OCI-LY3 (cell line): ENCODE data around the gene CCSER1.

Source experiments
- H2AFZ ChIP-seq: fragments of 200-600, 300-600 bp; shearing (Covaris generic); 2 replicates; pipeline ENCODE4 v1.6.0; 2014; ENCODE audit warnings: antibody characterized with exemption, low read depth, low read length
- H3K27ac ChIP-seq: fragments of 200-600, 300-600 bp; sonication (generic); 2 replicates; pipeline ENCODE4 v1.5.1; 2014; ENCODE audit warnings: mild to moderate bottlenecking, low read length, moderate library complexity, mixed read lengths
- H3K27me3 ChIP-seq: fragments of 200-600, 300-600 bp; sonication (generic); 2 replicates; pipeline ENCODE4 v1.6.1; 2014; ENCODE audit warnings: low read depth, low read length, mixed read lengths
- H3K36me3 ChIP-seq: fragments of 200-600, 300-600 bp; sonication (generic); replicated peaks from 2 replicates; pipeline ENCODE3; 2014; ENCODE audit warnings: low read depth, low read length, mixed read lengths
- H3K4me1 ChIP-seq: fragments of 300-600, 200-600 bp; sonication (generic); 2 replicates; pipeline ENCODE4 v1.6.1; 2014; ENCODE audit warnings: low read length, mixed read lengths
- H3K4me2 ChIP-seq: fragments of 200-600, 300-600 bp; sonication (generic); 2 replicates; pipeline ENCODE4 v1.6.1; 2014; ENCODE audit warnings: low read length, mixed read lengths
- H3K4me3 ChIP-seq: fragments of 300-600, 200-600 bp; sonication (generic); 2 replicates; pipeline ENCODE4 v1.5.1; 2014; ENCODE audit warnings: antibody characterized with exemption, mild to moderate bottlenecking, low read length, moderate library complexity
- H3K79me2 ChIP-seq: fragments of 300-600, 200-600 bp; shearing (Covaris generic); 2 replicates; pipeline ENCODE4 v1.6.1; 2014; ENCODE audit warnings: mild to moderate bottlenecking, low read length, mixed read lengths
- H3K9ac ChIP-seq: fragments of 300-600, 200-600 bp; shearing (Covaris generic); 2 replicates; pipeline ENCODE4 v1.6.0; 2014; ENCODE audit warnings: mild to moderate bottlenecking, low read length, moderate library complexity
- H3K9me3 ChIP-seq: fragments of 200-600, 300-600 bp; shearing (Covaris generic); 2 replicates; pipeline ENCODE4 v1.6.1; 2014; ENCODE audit warnings: low read length, mixed read lengths; ENCODE audit not compliant: insufficient read depth
- H4K20me1 ChIP-seq: fragments of 200-600, 300-600 bp; sonication (generic); 2 replicates; pipeline ENCODE4 v1.6.1; 2016; ENCODE audit warnings: low read length, mixed read lengths; ENCODE audit not compliant: insufficient read depth
- EZH2phosphoT487 ChIP-seq: fragments of 200-600 bp; shearing (Covaris generic); IDR thresholded peaks from 2 replicates; pipeline ENCODE4 v1.6.1; 2018; ENCODE audit warnings: antibody characterized with exemption, mixed run types, low read depth
- TF ChIP-seq, protein P1 (sequence below): fragments of 200-600, 300-600 bp; sonication (generic); IDR thresholded peaks from 2 replicates; pipeline ENCODE4 v1.5.1; 2014; ENCODE audit warnings: antibody characterized with exemption, low read length, low read depth

CCSER1 gene

DNA sequence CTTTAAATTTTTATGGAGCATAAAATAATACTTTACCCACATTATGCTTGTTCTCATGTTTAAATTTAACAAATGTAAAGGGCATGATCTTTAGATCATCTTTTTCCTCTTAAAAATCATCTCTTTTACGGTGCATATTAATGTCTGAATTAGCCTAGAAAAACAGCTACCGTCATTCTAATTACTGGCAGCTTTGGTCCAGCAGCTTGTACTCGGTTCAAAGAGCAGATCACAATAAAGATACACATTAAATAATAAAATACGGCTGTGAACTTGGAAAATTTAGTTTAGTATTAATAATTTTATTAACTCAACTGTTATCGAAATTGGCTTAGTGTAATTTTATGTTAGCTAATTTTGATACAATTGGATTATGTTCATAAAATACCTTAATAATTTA is 19.1 kb downstream of the CCSER1 start:
- no peak overlapping the region for H2AFZ ChIP-seq
- no peaks in the 10 kb centered on the region for H3K36me3 ChIP-seq
- H3K4me3 ChIP-seq: no peak overlapping the region
- H3K27me3 ChIP-seq: no peaks in the 10 kb centered on the region
- H3K9ac ChIP-seq: no peak overlapping the region
- H3K4me2 ChIP-seq: no peak overlapping the region
- no peaks in the 10 kb centered on the region for H3K9me3 ChIP-seq
- TF ChIP-seq, protein P1, sequence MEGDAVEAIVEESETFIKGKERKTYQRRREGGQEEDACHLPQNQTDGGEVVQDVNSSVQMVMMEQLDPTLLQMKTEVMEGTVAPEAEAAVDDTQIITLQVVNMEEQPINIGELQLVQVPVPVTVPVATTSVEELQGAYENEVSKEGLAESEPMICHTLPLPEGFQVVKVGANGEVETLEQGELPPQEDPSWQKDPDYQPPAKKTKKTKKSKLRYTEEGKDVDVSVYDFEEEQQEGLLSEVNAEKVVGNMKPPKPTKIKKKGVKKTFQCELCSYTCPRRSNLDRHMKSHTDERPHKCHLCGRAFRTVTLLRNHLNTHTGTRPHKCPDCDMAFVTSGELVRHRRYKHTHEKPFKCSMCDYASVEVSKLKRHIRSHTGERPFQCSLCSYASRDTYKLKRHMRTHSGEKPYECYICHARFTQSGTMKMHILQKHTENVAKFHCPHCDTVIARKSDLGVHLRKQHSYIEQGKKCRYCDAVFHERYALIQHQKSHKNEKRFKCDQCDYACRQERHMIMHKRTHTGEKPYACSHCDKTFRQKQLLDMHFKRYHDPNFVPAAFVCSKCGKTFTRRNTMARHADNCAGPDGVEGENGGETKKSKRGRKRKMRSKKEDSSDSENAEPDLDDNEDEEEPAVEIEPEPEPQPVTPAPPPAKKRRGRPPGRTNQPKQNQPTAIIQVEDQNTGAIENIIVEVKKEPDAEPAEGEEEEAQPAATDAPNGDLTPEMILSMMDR: no peak
- TF ChIP-seq EZH2phosphoT487: no peak
- H3K27ac ChIP-seq: no peak overlapping the region
- H3K4me1 ChIP-seq: no peaks in the 10 kb centered on the region
- H3K79me2 ChIP-seq: no peaks in the 10 kb centered on the region
- no peaks in the 10 kb centered on the region for H4K20me1 ChIP-seq

DNA sequence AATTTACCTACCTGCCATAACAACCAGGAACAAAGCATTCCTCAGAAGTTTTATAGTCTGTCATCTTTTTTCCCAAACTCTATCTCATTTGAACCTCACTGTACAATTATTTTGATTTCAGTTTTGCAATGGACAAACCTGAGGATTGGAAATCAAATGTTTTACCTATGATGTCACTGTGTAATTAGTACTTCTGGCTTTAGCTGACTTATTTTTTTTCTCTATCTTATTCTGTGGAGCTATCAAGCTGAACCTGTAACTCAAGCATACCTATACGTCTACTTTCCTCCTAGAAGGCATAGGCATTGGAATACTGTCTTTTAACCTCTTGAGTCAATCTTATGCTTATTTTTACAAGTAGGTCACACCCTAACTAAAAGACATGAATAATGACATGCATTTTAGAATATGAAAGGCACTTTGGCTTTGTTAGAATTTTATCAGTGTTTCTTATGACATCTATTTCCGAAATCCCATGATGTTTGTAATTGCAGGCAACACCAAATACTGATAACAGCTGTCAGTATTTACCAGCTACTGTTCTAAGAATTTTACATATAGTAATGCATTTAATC is 21.5 kb downstream of the CCSER1 start:
- no peak overlapping the region for H2AFZ ChIP-seq
- H4K20me1 ChIP-seq: no peaks in the 10 kb centered on the region
- no peak overlapping the region for H3K27ac ChIP-seq
- H3K4me3 ChIP-seq: no peak overlapping the region
- H3K4me2 ChIP-seq: no peak overlapping the region
- TF ChIP-seq, protein P1: no peak
- TF ChIP-seq EZH2phosphoT487: no peak
- H3K4me1 ChIP-seq: no peaks in the 10 kb centered on the region
- H3K9ac ChIP-seq: no peak overlapping the region
- H3K9me3 ChIP-seq: no peaks in the 10 kb centered on the region
- H3K27me3 ChIP-seq: no peaks in the 10 kb centered on the region
- no peaks in the 10 kb centered on the region for H3K36me3 ChIP-seq
- no peaks in the 10 kb centered on the region for H3K79me2 ChIP-seq

DNA sequence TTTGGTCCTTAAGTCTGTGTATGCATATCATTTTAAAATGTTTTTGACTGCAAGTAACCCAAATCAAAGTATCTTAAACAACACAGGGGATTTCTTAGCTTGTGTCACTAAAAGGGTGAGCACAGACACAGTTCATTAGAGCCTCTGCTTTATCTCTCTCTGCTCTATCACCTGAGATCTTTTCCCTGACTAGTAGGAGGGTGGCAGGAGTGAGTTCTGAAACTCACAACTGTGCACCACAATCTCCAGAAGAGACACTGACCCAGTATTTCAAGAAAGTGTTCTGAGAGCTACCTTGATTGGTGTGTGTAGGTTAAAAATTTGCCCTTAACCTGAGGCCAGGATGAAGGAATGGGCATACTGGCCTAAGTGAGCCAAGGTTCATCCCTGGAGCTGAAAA is 24.8 kb downstream of the CCSER1 start:
- Histone ChIP-seq H3K4me3 (no peak overlapping the region), H2AFZ (no peak overlapping the region), H4K20me1 (no peaks in the 10 kb centered on the region), H3K27me3 (no peaks in the 10 kb centered on the region), H3K9me3 (no peaks in the 10 kb centered on the region), H3K4me1 (no peaks in the 10 kb centered on the region), H3K79me2 (no peaks in the 10 kb centered on the region), H3K27ac (no peak overlapping the region), H3K9ac (no peak overlapping the region), H3K4me2 (no peak overlapping the region), H3K36me3 (no peaks in the 10 kb centered on the region)
- TF ChIP-seq, protein P1: no peak
- TF ChIP-seq EZH2phosphoT487: no peak

DNA sequence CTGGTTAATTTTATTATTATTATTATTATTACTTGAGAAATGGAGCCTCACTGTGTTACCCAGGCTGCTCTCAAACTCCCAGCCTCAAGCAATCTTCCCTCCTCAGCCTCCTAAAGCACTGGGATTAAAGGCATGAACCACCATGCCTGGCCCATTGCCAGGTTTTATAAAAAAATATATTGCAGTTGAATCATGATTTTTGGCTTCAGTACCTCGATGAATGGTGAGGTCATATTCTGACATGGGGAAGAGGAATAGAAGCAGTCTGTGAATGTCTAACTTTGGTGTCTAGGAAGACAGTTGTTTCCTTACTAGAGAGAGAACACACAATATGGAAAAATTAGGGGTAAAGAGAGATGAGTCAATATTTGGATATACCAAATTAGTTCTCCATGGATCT is 32.0 kb downstream of the CCSER1 start:
- no peaks in the 10 kb centered on the region for H3K9me3 ChIP-seq
- TF ChIP-seq EZH2phosphoT487: no peak
- TF ChIP-seq, protein P1: no peak

More for the DNA sequence above, 32.0 kb downstream of the CCSER1 start:
- no peaks in the 10 kb centered on the region for H3K27me3 ChIP-seq
- H3K4me1 ChIP-seq: no peaks in the 10 kb centered on the region
- H3K4me3 ChIP-seq: no peak overlapping the region
- H3K27ac ChIP-seq: no peak overlapping the region
- H3K4me2 ChIP-seq: no peak overlapping the region
- H3K9ac ChIP-seq: no peak overlapping the region
- no peak overlapping the region for H2AFZ ChIP-seq
- no peaks in the 10 kb centered on the region for H4K20me1 ChIP-seq
- H3K36me3 ChIP-seq: no peaks in the 10 kb centered on the region
- no peaks in the 10 kb centered on the region for H3K79me2 ChIP-seq
